ENCODE data around the gene CLDN12.

CLDN12 gene

GRCh38 chr7:90403174-90404113, at the start of gene CLDN12:
Gene CLDN12, plus strand, starts transcription at chr7:90403461. Its CDS starts 9,216 bp downstream, at chr7:90412677.
- TF ChIP-seq, protein P1, sequence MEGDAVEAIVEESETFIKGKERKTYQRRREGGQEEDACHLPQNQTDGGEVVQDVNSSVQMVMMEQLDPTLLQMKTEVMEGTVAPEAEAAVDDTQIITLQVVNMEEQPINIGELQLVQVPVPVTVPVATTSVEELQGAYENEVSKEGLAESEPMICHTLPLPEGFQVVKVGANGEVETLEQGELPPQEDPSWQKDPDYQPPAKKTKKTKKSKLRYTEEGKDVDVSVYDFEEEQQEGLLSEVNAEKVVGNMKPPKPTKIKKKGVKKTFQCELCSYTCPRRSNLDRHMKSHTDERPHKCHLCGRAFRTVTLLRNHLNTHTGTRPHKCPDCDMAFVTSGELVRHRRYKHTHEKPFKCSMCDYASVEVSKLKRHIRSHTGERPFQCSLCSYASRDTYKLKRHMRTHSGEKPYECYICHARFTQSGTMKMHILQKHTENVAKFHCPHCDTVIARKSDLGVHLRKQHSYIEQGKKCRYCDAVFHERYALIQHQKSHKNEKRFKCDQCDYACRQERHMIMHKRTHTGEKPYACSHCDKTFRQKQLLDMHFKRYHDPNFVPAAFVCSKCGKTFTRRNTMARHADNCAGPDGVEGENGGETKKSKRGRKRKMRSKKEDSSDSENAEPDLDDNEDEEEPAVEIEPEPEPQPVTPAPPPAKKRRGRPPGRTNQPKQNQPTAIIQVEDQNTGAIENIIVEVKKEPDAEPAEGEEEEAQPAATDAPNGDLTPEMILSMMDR (IDR thresholded peaks at IDR 0.05; ENCODE audit: low read depth, low read length, missing control alignments) = no peak
- DNase-seq (ENCODE audit: extremely low read depth, low read depth) = peak; percentile 89
- H3K4me3 ChIP-seq (replicated peaks; ENCODE audit: low read depth, low read length) = peak within 1 kb of the TSS; percentile 80

- DNase-seq (ENCODE audit: extremely low read depth, low read depth) = no peak
Measured at GRCh38 chr7:90383422-90383821, 19.8 kb upstream of the CLDN12 start.

GRCh38 chr7:90383861-90384260, 19.4 kb upstream of the CLDN12 start:
- H3K4me3 ChIP-seq (replicated peaks; ENCODE audit: low read depth, low read length) = no peak overlapping the region
- no peak for DNase-seq (ENCODE audit: extremely low read depth, low read depth)
- TF ChIP-seq, protein P1 (IDR thresholded peaks at IDR 0.05; ENCODE audit: low read depth, low read length, missing control alignments) = no peak

More at GRCh38 chr7:90383422-90383821, 19.8 kb upstream of the CLDN12 start:
- H3K4me3 ChIP-seq (replicated peaks; ENCODE audit: low read depth, low read length) = no peak overlapping the region
- TF ChIP-seq, protein P1 (IDR thresholded peaks at IDR 0.05; ENCODE audit: low read depth, low read length, missing control alignments) = no peak

DNA sequence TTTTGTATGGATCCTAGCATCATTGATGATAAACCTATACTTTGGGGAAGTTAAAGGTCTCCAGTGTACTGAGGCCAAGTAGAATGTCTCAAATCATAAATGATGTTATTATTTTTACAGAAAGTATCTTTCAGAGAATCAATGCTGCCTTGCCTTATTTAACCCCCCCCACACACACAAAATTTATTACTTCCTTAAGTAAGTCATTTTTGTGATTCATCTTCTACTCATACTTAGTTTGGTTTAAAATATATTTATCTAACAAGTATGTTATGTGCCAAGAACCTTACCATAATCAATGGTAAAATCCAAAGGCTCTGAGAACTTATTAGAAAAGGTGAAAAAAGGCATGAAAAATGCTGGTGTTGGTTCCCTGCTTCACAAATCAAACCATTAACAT, 18.8 kb upstream of the CLDN12 start:
- H3K4me3 ChIP-seq (replicated peaks; ENCODE audit: low read depth, low read length) = no peak overlapping the region
- DNase-seq (ENCODE audit: extremely low read depth, low read depth) = no peak

DNA sequence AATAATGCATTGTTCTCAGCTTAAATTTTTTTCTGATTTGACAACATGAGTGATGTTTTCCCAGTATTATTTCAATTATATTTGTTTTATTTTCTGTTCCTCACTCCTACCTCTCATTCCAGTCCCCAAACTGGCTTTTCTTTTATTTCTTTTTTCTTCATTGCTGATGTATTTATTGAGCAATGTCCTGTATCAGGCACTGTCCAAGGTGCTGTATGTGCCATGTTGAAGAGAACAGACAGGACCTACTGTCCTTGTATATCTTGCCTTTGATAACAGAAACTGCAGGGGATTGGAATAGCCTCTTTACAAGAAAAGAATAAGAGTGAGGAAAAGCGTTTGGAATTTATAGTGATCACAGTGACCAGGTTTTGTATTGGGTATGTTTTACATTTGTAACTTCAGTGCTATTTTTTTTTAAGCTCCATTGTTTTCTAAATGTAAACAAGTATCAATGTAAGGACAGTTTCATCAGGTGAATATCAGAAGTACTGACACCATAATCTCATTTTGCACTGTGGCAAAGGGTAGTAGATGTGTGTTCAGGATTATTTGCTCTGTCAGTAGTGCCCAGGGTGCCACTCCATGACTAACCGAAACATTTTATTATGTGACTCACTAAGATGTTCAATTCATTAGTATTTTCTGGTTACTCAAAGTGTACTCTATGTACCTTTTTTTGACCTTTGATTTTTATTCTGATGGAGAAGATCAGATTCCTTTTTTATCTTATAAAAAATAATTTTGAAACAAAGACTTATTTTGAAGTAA, 15.6 kb upstream of the CLDN12 start:
- H3K4me3 ChIP-seq (replicated peaks; ENCODE audit: low read depth, low read length) = no peak overlapping the region
- TF ChIP-seq, protein P1 (IDR thresholded peaks at IDR 0.05; ENCODE audit: low read depth, low read length, missing control alignments) = no peak
- DNase-seq (ENCODE audit: extremely low read depth, low read depth) = no peak

More for the DNA sequence above, 18.8 kb upstream of the CLDN12 start:
- TF ChIP-seq, protein P1 (IDR thresholded peaks at IDR 0.05; ENCODE audit: low read depth, low read length, missing control alignments) = no peak

GRCh38 chr7:90390926-90391325, 12.3 kb upstream of the CLDN12 start:
- no peak overlapping the region for H3K4me3 ChIP-seq (replicated peaks; ENCODE audit: low read depth, low read length)
- DNase-seq (ENCODE audit: extremely low read depth, low read depth) = no peak
- TF ChIP-seq, protein P1 (IDR thresholded peaks at IDR 0.05; ENCODE audit: low read depth, low read length, missing control alignments) = no peak

Data from HFF-Myc (cell line).